Measurements from ENCODE around the gene MTLN.
"Not testable (repeated sequence)": the region's sequence is repeated elsewhere in the genome, so short reads cannot be mapped to it uniquely, and the experiment has no call there.

The MTLN gene, protein sequence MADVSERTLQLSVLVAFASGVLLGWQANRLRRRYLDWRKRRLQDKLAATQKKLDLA

DNA sequence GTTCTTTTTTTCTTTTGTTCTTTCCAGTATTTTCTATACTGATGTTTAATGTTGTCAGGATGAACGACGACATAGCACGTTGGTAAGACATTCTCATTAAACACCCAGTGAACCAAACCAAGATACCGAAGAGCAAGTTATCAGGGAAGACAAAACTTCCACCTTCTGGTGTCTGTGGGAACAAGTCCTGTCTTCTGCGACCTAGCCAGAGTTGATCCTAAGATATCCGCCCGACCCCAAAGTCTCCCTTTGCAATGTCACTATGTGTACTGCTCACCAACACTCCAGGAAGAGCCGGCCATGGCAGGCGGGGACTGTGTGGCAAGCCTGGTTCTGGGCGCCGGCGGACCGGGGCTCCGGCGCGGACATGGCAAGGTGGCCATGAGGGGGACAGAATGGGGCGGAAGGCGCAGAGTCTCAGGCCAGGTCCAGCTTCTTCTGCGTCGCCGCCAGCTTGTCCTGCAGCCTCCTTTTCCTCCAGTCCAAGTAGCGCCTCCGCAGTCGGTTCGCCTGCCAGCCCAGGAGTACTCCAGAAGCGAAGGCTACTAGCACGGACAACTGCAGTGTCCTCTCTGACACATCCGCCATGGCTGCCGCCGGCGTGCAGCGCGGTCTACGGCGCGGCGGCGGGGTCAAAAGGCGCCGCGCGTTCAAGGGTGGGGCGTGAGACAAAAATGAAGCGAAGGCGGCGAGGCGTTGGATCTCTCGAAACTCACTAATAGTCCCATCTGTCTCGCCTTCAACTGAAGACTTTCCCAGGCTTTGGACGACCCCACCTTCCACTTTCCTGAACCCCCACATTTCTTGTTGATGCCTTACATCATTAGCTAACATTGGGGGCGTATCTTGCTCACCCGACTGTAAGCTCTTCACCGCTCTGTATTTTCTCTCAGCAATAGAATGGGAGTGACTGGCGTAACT lies at the start of gene MTLN:
Gene MTLN (minus strand): TSS at position 610 of the 921 bp plus-strand sequence. CDS start 22 bp downstream, at position 588.
- peak; percentile 88 for TF ChIP-seq POLR2A (IDR thresholded peaks at IDR 0.05; ENCODE audit: low read depth, low read length)
- FAIRE-seq (no peak), DNase-seq (ENCODE audit: insufficient read length, low spot score) (peak; percentile 58)

DNA sequence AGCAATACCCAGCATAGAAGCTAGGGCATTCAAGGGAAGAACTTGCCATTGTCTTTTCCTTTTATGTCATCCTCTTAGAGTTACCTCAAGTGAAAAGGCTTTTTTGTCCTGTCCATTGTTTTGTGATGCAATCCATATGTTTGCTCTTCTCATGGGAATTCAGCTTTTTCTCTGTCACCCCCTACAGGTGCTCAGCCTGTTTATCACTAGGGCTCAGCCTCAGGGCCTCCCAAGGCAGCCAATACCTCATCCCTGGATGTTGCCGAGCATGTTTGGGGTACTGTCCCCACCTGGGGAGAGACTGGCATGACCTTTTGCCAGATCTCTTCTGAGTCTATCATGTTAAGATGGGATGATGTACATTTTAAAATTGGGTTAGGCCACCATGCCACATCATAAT lies 49.6 kb upstream of the MTLN start:
- FAIRE-seq; DNase-seq (ENCODE audit: insufficient read length, low spot score): not testable (repeated sequence)

- DNase-seq (ENCODE audit: insufficient read length, low spot score); FAIRE-seq: not testable (repeated sequence)
Observed at GRCh38 chr2:110248081-110248795, 35.9 kb upstream of the MTLN start.

DNA sequence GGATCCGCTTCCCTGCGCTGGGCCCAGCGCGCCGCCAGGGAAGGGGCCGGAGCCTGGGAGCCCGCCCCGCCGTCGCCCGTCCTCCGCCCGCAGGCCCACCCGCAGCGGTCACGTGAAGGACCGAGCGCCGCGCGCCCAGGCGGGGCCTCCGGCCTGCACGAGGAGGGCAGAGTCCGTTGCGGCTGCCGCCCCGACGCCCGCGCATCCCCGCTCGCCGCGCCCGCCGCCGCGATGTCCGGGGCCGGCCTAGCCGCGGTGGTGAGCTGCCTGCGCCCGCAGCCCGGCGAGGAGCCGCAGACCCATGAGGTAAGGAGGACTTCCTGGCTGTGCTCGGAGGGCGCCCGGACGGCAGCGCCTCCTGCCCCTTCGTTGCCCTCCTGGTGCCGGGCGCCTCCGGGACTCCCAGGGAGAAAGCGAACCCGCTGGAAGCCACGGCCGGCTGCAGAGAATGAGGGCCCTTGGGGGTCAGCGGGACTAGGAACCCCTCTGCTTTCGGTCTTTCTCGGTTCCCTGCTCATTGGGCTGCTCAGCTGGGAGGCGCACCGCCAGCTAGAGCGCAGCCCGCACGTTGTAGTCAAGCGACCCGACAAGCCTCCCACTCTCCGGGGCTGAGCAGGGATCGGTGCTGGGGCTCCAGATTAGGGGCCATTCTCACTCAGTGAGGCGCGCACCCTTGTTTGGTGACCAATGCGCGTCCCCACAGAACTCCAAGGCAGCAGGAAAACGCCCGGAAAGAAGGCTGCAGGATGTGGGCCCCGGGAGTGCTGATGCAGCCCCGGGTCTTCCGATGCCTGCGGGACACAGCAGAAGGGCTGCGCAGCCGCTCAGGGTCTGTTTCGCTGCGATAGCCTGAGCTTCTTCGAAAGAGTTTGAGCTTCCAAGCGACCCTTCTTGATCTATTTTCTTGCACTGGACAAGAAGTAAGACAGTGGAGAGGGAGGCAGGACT lies 33.4 kb upstream of the MTLN start:
- FAIRE-seq; DNase-seq (ENCODE audit: insufficient read length, low spot score): not testable (repeated sequence)

DNA sequence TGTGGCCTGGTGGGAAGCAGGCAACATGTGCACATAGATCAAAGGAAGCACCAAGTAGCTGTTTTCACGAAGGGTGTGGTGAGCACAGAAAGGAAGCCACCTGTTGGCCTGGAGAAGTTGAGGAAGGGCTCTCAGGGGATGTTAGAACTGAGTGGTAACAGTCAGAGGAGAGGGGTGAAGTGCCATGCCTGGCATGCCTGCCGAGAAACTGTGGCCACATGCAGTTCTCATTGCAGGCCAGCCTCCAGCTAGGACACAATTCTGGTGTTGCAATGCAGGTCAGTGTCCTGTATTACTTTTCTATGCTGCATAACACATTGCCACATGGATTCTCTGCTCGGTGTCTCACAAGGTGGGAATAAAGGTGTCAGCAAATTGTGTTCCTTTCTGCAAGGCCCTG lies 30.9 kb upstream of the MTLN start:
- DNase-seq (ENCODE audit: insufficient read length, low spot score); FAIRE-seq: not testable (repeated sequence)

DNA sequence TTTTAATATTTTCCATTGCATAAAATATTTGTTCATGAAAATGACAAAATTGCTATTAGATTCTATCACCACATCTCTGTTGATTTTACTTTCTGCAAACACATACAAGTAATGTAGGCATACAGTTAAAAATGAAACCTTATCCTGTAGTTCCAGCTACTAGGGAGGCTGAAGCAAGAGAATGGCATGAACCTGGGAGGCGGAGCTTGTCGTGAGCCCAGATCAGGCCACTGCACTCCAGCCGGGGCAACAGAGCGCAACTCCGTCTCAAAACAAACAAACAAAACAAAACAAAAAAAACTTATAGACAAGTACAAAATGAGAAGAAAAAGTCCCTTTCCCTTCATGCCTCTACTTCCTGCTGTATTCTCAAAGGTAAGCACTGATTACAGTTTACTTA lies 22.2 kb upstream of the MTLN start:
- not testable (repeated sequence) for DNase-seq (ENCODE audit: insufficient read length, low spot score); FAIRE-seq

DNA sequence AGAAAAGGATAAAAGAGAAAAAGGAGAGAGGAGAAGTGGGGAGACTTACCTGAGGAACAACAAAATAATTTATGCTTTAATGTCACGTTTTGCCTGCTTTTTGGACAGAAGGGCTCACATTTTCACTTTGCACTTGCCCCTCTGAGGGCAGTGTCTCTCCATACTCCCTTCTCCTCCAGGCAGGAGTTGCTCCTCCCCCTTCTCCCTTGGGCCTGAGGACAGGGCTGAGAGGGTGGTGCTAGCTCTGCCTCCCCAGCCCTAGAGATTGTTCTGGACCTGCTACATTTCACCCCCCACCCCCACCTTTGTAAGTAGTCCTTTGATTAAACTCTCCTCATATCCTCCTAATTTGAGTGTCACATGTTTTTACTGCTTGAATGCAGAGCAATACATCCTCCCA lies 17.5 kb upstream of the MTLN start:
- not testable (repeated sequence) for FAIRE-seq; DNase-seq (ENCODE audit: insufficient read length, low spot score)

- not testable (repeated sequence) for FAIRE-seq
Observed at GRCh38 chr2:110222626-110223025, 10.3 kb upstream of the MTLN start.

DNA sequence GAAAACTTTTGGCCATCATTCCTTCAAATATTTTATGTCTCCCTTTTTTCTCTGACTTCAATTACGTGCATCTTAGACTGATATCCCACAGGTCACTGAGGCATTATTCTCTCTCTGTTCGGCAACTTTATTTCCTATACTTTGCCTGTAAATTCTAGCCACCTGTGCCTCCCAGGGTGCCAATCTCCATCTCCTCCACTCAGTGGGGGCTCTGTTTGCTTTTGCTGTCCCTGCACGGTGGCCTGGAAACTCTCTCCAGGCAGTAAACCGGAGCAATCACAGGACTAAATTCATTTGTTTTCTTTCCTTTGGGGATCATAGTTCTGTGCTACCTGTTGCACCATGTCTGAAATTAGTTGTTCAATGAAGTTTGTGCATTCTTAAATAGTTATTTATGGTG lies 9.6 kb upstream of the MTLN start:
- DNase-seq (ENCODE audit: insufficient read length, low spot score) (no peak), FAIRE-seq (no peak)
- no peak for TF ChIP-seq POLR2A (IDR thresholded peaks at IDR 0.05; ENCODE audit: low read depth, low read length)

More at GRCh38 chr2:110222626-110223025, 10.3 kb upstream of the MTLN start:
- DNase-seq (ENCODE audit: insufficient read length, low spot score): not testable (repeated sequence)

DNA sequence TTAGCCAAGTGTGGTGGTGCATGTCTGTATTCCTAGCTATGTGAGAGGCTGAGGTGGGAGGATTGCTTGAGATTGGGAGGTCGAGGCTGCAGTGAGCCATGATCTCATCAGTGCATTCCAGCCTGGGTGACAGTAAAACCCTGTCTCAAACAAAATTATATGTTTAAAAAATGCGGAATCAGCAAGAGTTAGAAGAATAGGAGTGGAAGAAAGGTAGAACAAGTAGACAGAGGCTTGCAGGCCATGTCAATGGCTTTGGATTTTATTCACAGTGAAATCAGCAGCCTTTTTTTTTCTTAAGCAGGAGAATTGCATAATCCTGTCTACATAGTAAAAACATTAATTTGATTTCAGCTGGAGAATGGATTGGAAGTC lies 7.8 kb upstream of the MTLN start:
- TF ChIP-seq POLR2A (IDR thresholded peaks at IDR 0.05; ENCODE audit: low read depth, low read length): no peak
- no peak for DNase-seq (ENCODE audit: insufficient read length, low spot score)
- FAIRE-seq: no peak

GRCh38 chr2:110219496-110220189 lies 7.3 kb upstream of the MTLN start:
- DNase-seq (ENCODE audit: insufficient read length, low spot score) (no peak), FAIRE-seq (no peak)
- no peak for TF ChIP-seq POLR2A (IDR thresholded peaks at IDR 0.05; ENCODE audit: low read depth, low read length)

DNA sequence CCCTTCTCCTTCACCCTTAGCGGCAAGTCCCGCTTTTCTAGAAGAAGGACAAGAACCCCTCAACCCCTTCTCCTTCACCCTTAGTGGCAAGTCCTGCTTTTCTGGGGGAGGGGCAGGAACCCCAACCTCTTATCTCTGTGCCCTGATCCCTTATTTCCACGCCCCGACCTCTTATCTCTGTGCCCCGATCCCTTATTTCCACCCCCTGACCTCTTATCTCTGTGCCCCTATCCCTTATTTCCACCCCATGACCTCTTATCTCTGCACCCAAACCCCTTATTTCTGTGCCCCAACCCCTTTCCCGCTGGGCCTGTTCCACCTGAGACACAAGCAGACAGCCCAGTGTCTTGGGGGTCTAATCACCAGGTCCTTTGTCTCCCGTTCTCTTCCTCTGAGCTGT lies 6.5 kb upstream of the MTLN start:
- not testable (repeated sequence) for DNase-seq (ENCODE audit: insufficient read length, low spot score); FAIRE-seq

- FAIRE-seq: no peak
- no peak for DNase-seq (ENCODE audit: insufficient read length, low spot score)
- no peak for TF ChIP-seq POLR2A (IDR thresholded peaks at IDR 0.05; ENCODE audit: low read depth, low read length)
Observed at GRCh38 chr2:110216803-110217202, 4.5 kb upstream of the MTLN start.

Measured in H54 (cell line).